ENCODE data around the gene RHOB. TPM values are rescaled to one million over a fixed set of nuclear protein-coding genes. Genes with fewer than 3 reads are reported as not detected.

Gene RHOB
- total and polyA plus RNA-seq, 2 experiments from 2014 or later: 146 to 429 TPM

DNA sequence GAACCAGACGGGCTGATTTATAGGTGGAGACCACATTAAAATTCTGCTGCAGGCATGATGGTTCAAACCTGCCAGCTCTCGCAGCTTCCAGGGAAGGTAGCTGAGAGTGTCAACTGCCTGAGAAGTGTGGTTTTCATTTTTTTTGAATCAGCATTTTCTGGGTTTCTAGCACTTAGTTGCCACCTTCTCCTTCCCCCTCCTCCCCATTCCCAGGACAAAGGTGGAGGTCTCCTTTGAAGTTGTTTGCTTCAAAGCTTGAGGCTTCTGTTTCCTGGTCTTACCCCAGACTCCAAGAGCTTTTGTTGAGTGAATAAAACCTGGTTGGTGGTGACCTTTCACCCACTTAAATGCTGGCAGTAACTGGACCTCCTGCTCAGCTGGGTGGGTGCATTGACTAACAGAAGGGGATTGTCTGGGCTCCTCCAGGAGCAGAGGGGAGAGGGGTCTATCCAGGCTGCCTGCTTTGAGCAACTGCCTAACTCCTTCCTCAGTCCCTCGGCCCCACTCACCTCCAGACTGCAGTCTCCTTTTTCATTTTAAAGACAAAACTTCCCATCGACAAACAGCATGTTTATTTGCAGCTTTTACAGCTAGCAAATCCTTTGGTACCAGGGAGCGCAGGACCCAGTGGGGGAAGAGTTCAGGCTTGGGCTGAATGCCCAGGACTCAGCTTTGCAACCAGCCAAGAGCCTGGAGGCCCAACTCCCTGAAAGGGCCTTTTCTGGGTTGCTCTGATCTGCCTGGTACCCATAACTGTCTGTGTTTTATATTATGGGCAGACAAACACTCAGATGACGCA, 3.5 kb downstream of the RHOB start:
- 34% methylated on average over 6 of the region's 6 CpGs for WGBS (ENCODE audit: low lambda C conversion rate, missing lambda C conversion rate)
- Histone ChIP-seq H2AFZ (no peak overlapping the region), H3K79me2 (peaks cover 25% of the 10 kb centered on the region), H3K36me3 (replicated peaks; ENCODE audit: insufficient read depth, low read depth) (no peaks in the 10 kb centered on the region), H3K27me3 (no peaks in the 10 kb centered on the region), H3K9me2 (replicated peaks; ENCODE audit: insufficient read depth) (no peaks in the 10 kb centered on the region), H3K9me3 (ENCODE audit: low read depth) (no peaks in the 10 kb centered on the region), H4K20me1 (ENCODE audit: insufficient read depth, poor library complexity, severe bottlenecking) (peaks cover 28% of the 10 kb centered on the region), H3K4me1 (ENCODE audit: insufficient read depth) (peaks cover 24% of the 10 kb centered on the region), H3K27ac (peak overlapping the region; percentile 93), H3K4me2 (peak overlapping the region; percentile 84), H3K4me3 (peak overlapping the region; percentile 66)
- peak; percentile 83 for DNase-seq (ENCODE audit: low spot score)
- TF ChIP-seq CTCF (IDR thresholded peaks at IDR 0.05; ENCODE audit: poor library complexity): no peak
- no peak for TF ChIP-seq EZH2phosphoT487 (IDR thresholded peaks at IDR 0.05; ENCODE audit: low read depth, severe bottlenecking, unreplicated experiment)
- no peak for TF ChIP-seq EZH2 (IDR thresholded peaks at IDR 0.05; ENCODE audit: borderline replicate concordance)

DNA sequence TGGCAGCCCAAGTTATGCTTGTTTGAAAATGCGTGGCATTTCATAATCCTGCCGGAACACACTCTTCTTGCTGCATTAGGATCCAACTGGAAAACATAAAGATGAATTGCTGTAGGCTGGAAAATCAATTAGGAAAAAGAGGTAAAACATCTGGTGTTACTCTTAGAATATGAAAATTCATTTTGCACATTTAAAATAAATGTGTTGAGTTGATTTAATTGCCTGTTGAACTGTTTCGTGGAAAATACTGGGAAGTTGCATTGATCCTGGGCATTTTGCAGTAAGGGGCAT, 4.1 kb downstream of the RHOB start:
- H3K9me3 ChIP-seq (ENCODE audit: low read depth): no peaks in the 10 kb centered on the region
- no peak overlapping the region for H3K4me3 ChIP-seq
- peaks cover 24% of the 10 kb centered on the region for H3K4me1 ChIP-seq (ENCODE audit: insufficient read depth)
- no peak overlapping the region for H2AFZ ChIP-seq
- WGBS (ENCODE audit: low lambda C conversion rate, missing lambda C conversion rate): 48% methylated on average over 3 of the region's 3 CpGs
- no peaks in the 10 kb centered on the region for H3K9me2 ChIP-seq (replicated peaks; ENCODE audit: insufficient read depth)
- peaks cover 25% of the 10 kb centered on the region for H3K79me2 ChIP-seq
- DNase-seq (ENCODE audit: low spot score): no peak
- H4K20me1 ChIP-seq (ENCODE audit: insufficient read depth, poor library complexity, severe bottlenecking): peaks cover 28% of the 10 kb centered on the region
- peak overlapping the region; percentile 84 for H3K4me2 ChIP-seq
- peak overlapping the region; percentile 93 for H3K27ac ChIP-seq
- no peak for TF ChIP-seq CTCF (IDR thresholded peaks at IDR 0.05; ENCODE audit: poor library complexity)
- no peak for TF ChIP-seq EZH2 (IDR thresholded peaks at IDR 0.05; ENCODE audit: borderline replicate concordance)
- TF ChIP-seq EZH2phosphoT487 (IDR thresholded peaks at IDR 0.05; ENCODE audit: low read depth, severe bottlenecking, unreplicated experiment): no peak
- no peaks in the 10 kb centered on the region for H3K36me3 ChIP-seq (replicated peaks; ENCODE audit: insufficient read depth, low read depth)
- no peaks in the 10 kb centered on the region for H3K27me3 ChIP-seq

DNA sequence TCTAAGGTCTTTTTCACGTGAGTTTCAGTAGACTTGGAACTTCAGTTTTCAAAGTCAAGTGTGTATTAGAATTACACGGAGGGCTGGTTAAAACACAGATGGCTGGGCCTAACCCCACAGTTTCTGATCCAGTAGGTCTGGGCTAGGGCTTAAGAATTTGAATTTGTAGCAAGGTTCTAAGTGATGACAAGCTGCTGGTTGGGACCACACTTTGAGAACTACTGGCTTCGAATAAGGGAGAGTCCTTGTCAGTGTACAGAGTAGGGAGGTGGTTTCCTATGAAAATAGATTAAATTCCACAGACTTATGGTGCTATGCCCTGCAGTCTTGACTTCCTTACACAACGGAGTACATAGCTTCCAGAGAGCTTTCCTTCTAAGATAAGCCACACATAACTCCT, 4.5 kb downstream of the RHOB start:
- Histone ChIP-seq H3K36me3 (replicated peaks; ENCODE audit: insufficient read depth, low read depth) (no peaks in the 10 kb centered on the region), H3K27me3 (no peaks in the 10 kb centered on the region), H3K4me2 (peak overlapping the region; percentile 84), H3K27ac (peak overlapping the region; percentile 93), H3K4me1 (ENCODE audit: insufficient read depth) (peaks cover 21% of the 10 kb centered on the region), H3K9me2 (replicated peaks; ENCODE audit: insufficient read depth) (no peaks in the 10 kb centered on the region), H3K9me3 (ENCODE audit: low read depth) (no peaks in the 10 kb centered on the region), H4K20me1 (ENCODE audit: insufficient read depth, poor library complexity, severe bottlenecking) (peaks cover 28% of the 10 kb centered on the region), H2AFZ (no peak overlapping the region), H3K79me2 (peaks cover 25% of the 10 kb centered on the region), H3K4me3 (no peak overlapping the region)
- no peak for TF ChIP-seq CTCF (IDR thresholded peaks at IDR 0.05; ENCODE audit: poor library complexity)
- TF ChIP-seq EZH2 (IDR thresholded peaks at IDR 0.05; ENCODE audit: borderline replicate concordance): no peak
- TF ChIP-seq EZH2phosphoT487 (IDR thresholded peaks at IDR 0.05; ENCODE audit: low read depth, severe bottlenecking, unreplicated experiment): no peak
- 38% methylated on average over 4 of the region's 4 CpGs for WGBS (ENCODE audit: low lambda C conversion rate, missing lambda C conversion rate)
- DNase-seq (ENCODE audit: low spot score): peak; percentile 28

Measured in hepatocyte (in vitro differentiated cells).